HG02840 (cell line): ENCODE measurements around the gene FGFBP1.

Experiments
- ATAC-seq: cut with Tn5 transposase; IDR thresholded peaks from one replicate; pipeline ENCODE4 v1.9.1; 2021; ENCODE audit warnings: mild to moderate bottlenecking, moderate library complexity, moderate number of reproducible peaks; ENCODE audit not compliant: unreplicated experiment, low FRiP score

FGFBP1 gene

DNA sequence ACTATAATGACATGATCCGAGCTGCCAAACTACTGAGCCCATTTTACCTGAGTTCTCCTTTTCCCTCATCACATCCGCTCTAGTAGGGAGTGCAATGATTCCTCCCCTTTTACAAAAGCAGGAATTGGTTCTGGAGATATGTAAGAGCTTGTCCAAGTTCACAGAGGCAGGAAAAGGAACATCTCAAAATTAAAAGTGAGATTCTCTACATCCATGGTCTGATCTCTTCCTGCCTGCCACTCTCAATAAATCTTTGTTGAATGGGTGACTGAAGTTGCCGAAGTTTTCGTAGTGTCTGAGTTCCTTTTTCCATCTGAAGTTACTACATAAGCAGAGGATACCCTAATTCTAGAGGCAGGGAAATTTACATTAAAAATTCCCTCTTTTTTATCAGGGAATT, at the start of gene FGFBP1:
FGFBP1 (minus strand) TSS at position 101 of the 400 bp plus-strand sequence. CDS start 2,108 bp downstream, outside the sequence.
- no peak for ATAC-seq

DNA sequence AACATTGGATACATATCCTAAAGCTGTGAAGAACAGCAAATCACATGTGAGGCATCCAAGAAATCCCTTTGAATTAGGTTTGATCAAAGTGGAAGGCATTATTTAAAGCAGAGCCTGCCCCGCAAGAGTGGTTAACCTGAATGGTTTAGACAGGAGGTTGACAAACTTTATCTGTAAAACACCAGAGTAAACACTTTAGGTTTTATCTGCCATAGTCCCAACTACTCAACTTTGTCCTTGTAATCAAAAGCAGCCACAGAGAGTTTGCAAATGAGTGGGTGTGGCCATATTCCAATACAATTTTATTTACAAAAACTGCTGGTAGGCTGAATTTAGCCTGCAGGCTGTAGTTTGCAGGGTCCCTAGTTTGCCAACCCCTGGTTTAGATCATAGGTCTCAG, 49.7 kb upstream of the FGFBP1 start:
- ATAC-seq: no peak

DNA sequence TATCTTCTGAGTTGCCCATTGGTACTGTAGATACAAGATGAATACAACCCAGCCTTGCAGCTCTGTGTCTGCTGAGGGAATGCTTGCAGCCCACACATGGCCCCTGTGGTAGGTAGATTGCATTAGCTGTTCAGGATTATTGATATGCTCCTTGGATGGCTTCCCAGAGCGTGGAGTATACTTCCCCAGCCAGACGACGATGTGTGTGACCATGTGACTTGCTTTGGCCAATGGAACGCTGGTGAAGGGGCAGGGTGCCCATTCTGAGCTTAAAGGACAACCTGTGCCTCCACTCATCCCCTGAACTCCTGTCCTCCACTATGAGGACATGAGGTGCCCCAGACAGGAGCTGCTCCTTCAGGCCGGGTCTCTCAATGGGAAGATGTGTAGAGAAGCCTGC, 48.4 kb upstream of the FGFBP1 start:
- no peak for ATAC-seq

DNA sequence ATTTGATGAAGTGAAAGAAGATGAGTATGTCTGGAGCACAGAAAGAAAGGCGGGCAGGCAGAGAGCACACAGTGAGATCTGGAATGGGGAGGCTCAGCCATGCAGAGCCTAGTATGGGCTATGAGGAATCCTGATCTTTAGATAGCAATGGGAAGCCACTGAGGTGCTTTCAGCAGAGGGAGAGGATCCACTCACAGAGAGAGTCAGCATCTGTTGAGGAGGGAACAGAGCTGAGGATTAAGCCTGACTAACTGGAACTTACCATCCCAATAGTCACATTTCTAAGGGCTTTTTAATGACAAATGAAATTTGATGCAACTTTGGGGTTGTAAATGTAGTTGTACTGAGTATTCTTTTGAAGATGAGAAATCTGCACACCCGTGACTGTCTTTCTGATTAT, 45.1 kb upstream of the FGFBP1 start:
- ATAC-seq: no peak

DNA sequence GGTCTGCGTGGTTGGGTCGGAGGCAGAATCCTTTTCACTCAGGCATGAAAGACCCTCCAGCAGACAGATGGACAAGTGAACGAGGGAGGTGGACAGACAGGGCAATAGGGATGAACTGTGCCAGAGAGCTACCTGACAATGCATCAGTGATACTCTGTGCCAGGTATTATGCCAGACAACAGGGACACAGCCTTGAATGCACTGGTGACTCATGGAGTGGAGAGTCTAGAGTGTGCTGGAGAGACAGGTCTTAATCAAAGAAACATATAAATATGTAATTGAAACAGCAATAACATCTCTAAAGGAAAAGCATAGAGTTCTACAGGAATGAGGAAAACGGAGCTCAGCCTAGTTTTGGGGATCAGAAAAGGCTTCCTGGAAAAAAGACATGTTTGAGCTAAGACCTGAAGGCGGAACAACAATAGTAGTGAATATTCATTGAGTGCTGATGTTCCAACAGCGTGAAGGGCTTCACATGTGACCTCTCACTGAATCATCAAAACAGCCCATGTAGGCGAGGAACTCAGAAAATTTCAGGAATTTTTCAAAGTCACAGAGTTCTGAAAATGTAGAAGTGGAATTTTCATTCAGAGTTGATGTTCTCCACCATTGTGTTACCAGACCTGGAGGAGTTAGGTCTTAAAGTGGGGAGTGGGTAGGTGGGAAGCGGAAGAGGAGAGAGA, 44.4 kb upstream of the FGFBP1 start:
- no peak for ATAC-seq

DNA sequence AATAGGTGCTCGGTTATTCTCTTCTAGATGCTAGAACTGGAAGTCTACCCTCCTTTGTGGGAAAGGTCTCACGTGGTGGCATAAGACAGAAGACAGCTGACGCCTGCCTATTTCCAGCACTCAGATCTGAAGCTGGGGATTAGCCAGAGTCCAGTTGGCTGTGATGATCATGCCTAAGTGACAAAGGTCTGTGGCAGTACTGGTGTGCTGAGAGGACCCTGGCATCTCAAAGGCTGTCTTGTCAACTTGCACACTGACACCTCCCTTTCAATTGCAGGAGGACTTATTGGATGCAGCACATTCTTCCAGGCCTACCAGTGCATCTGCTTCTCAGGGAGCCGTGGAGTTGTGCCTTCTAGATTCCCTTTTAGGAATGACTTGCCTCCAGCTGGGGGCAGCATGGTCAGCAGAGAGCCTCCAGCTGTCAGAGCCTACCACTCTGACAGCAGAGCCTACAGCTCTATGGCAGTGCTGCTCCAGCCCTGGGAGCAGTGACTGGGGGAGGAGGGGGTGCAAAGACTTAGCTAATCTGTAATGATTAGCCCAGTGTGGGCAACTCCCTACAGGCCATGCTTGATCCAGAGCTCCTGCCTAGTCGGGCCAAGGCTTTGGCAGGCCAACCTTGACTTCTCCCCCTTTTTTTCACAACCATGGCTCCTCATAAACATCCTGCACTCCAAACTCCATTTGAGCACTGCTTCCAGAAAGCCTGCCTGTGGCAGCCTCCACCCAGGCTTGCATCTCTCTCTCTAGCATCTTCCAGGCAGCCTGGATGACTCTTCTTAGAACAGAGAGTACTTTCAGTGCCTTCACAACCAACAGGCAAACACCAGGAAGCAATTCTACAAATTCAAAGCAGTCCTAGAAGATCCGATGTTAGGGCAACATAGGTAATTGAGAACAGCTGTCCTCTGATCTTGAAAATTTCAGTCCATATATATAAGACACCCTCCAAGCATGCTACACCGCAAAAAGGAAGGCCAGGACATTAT, 38.2 kb upstream of the FGFBP1 start:
- no peak for ATAC-seq

DNA sequence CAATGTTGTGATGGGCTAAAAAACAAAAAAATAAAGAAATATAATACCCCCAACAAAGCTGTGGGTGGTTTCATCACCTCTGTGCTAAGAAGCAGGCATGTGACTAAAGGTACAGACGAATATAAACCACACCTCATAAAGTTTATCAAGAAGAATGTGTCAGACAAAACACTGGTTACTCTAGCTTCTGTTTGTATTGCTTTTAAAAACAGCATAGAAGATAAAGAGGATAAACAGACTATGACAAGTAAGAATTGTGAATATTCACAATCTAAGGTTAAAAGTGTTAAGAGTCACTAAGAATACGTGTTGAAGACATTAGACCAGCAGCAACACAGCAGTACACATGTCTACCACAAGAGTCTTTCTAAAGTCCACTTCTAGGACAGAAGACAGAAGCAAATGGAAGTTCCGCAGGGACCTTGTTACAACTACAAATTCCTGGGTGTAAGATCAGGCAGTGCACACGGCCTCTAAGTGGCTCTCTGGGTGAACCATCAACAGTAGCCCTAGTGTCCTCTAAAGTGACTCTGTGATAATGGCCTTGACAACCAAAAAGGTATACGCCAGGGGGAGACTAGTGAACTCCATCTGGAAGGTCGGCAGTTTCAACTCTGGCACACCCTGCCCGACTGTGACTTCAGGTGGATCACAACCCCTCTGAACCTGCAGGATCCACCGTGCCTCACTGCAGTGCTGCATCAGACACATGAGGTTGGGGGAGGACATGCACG, 32.7 kb upstream of the FGFBP1 start:
- ATAC-seq: no peak

DNA sequence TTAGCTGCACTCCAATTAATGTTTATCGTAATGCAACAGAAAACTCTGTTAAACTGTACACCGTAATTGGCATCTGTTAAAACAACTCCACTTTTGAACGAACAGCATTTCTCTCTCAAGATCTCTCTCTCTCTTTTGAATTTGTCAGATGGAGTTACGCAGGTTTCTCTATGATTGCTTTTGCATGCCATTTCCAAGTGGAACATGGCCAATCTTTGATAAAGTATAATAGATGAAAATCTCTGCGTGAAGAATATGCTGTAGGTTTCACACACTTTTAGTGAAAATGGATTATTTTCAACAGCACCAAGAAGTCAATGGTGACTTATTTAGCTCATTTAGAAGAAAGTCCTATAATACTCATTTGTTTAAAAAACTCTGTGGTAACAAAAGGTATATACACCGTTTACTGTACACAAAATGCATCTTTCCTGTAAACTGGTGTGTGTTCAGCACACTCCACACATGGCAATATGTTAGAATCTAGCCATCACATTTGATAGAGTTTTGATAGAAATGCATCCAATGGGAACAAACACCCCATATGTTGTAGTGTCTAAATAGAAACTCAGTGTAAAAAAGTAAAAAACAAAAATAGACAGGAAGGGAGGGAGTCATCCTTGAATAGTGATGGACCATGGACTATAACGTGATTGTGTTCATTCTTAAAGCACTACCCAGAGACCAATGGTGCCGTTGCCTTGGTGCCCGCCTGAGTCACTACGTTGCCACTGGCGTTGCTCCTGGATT, 30.2 kb upstream of the FGFBP1 start:
- no peak for ATAC-seq

DNA sequence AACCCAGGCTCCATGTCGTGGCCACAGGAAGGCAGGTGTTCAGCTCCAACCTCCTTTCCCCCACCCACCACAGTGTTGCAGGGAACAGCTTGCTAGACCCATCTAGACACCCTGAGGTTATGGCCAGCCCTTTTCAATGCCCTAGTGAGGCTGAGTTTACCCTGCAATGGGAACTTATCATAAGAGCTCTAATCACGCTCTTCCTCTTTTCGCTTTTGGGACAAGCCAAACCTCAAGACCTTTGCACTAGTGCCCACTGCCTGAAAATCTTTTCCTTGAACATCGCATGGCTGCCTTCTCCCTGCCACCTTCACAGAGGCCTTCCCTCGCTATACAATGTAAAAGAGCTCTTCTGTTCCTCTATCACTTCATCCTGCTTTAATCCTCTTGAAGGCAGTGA, 26.8 kb upstream of the FGFBP1 start:
- no peak for ATAC-seq

DNA sequence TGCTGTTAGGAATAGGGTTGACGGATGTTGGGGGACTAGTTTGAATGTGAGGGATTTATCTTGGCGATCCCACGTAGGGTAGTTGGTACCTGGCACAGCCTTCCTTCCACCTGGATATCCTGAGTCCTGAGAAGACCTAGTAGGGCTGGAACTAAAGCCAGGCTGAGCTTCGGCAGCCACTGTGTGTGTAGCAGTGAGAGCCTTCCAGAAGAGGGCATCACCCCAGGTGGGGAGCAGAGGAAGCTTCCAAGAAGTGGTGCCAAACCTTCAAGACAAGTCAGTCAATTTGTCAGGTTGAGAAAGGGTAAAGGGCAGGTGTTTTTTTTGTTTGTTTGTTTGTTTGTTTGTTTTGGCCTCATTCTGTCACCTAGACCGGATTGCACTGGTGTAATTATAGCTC, 25.6 kb upstream of the FGFBP1 start:
- ATAC-seq: no peak

DNA sequence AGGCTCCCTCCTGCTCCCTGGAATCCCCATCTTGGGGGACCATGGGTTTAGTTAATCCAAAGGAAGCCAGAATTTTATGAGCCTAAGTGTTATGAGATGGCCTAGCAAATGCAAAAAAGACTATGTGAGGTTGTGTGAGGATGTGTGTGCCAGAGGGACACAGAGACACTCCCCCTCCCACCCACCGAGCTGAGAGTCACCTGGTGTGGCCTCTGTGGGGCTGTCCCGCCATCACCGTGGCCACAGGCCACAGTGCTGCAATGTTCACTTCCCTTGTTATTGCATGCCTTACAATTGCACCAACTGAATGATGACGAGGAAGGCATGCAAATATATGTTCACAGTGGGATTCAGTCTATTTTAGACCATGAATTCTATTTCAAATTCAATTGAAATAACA, 25.0 kb upstream of the FGFBP1 start:
- ATAC-seq: peak; percentile 59

DNA sequence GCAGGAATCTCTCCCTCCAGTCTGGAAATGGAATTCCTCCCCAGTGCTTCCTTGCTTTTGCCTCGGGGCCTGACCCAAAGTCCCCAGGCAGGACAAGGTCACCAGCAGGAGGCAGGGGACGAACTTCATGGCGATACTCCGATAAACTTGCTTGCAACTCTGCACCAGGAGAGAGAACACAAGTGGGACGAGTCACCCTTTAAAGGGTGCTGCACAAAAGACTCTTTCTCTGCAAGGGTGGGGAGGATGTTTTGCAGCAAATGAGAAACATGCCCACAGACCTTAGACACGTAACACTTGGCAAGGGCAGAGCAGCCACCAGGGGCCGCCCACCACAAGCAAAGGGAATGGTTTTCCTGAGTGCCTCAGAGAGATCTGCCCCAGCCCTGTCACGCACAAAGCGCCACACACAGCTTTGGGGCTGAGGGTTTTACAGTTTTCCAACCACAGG, 24.5 kb upstream of the FGFBP1 start, which contains the start of gene FGFBP2:
FGFBP2 (minus strand) TSS at position 175 of the 451 bp plus-strand sequence; CDS start at position 129, 46 bp downstream.
- no peak for ATAC-seq

DNA sequence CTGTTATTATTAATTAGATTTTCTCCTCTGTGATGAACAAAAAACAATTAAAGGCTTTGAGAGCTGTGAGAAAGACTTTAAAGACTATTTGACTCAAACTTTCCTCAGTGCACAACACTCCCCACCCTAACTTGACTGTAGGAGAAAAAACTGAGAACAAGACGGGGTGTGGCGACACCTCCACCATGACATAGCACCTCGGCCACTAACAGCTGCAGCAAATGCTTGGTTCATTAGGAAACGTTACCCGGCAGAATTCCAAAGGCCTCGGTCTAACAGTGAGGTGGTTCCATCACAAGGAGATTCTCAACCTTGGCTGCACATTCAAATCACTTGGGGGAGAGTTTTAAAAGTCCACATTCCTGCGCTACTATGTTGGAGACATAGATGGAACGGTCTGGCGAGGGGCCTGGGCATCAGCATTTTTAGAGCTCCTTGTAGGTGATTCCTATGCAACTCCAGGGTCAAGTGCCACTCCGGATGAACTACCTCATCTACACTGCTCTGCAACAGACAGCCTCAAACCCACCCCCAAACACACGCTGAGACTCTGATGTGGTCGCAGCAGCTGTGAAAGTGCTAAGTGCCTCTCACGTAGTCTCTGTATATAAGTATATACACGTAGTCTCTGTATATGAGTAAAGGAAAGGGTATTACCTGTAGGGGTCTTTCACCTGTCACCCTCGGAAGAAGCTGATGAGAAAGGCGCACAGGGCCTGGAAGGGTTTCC, 23.4 kb upstream of the FGFBP1 start:
- no peak for ATAC-seq

DNA sequence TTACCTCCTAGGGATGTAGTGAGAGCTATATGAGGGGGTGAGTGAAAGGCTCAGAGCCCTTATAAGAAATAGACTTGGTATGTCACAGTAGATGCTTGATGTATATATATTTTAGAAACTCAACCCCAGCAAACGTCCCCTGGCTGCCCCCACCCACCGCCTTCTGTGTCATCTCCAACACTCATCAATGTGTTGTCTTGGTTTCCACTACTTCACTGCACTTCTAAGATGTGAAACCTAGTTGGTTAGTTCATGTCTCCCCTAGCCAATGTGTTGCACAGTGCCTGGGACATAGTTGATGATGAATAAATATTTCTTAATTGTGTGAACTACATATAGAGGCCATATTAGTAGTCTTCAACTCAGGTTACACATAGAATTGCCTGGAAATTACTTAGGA, 20.0 kb upstream of the FGFBP1 start:
- ATAC-seq: no peak

DNA sequence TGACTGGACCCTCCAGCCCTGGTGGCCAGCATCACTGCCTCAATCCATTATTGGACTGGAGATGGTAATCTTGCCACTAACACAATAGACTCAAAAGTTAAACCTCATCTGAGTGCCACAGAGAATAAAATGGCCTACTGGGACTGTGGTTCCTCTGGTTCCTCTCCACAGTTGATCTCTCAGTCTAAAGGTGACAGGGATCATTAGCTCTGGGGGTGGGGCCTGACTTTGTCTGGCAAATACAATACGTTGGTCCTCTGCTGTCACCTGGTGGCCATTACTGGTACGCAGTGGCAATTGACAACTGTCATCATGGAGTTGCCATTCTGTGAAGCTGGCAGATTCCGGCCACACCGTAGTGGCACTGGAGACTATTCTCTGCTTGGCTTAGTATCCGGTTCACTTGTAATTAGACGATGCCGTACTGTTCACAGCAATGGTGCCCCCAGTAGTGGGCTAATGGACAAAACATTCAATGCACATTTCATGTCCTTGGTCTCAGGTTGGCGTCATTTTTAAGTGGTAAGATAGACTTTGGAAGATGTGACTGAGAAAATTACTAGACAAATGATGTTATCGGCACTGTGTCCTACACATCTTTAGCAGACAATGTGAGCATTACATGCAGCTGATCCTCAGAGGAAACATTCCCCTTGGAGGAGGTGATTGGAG, 17.8 kb upstream of the FGFBP1 start:
- peak; percentile 87 for ATAC-seq

DNA sequence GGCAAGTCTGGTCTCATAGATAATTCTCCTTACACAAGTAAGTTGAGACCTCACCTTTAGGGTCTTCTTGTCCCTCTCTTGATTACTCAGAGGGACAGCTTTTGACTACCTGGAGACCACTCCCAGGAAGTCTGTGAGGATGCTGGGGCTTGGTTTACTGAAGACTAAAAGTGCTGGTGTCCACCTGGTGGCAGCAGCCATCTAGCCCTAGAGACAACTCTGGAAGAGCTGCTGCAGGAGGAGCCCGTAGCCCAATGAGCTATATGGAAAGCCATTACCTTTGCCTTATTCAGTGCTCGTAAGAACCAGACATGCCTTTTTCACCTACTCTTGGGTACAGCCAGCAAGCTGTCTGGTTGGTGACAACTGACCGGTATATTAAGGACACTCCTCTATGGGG, 17.1 kb upstream of the FGFBP1 start:
- ATAC-seq: no peak

DNA sequence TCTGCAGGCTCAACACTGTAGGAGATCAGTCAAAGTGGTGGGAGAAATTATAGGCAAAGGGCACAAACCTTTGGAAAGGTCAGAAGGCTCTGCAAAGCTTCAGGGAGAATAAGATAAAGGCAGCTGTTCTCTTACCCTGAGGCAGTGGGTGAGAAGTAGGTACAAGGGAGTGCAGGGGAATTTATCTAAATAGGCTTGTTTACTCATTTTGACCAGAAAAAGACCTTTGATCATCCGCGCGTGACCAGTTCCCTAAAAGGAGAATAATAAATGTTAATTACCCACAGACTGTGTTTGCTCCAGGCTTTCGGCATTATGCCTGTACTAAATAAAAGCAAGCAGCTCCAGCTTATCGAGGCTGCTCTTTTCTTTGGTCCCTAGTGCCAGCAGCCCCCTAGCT, 15.1 kb upstream of the FGFBP1 start:
- ATAC-seq: no peak

DNA sequence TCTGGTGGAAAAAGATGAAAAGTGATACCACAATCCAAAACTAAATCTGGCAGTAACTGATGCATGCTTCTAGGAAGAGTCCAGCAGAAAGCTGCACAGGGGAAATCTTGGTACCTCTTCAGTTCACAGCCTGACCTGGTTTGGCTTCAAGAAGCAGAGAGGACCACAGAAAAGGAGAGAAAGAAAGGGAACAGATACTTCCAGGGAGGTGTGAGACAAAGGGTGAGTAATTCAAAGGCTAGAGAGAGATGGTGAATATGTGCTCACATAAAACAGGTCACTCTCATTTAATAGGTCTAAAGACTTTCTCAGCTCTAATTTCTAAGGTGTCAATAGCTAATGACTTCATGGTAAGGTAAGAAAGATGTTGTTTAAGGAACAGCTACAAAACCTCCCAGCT, 13.2 kb upstream of the FGFBP1 start:
- no peak for ATAC-seq

DNA sequence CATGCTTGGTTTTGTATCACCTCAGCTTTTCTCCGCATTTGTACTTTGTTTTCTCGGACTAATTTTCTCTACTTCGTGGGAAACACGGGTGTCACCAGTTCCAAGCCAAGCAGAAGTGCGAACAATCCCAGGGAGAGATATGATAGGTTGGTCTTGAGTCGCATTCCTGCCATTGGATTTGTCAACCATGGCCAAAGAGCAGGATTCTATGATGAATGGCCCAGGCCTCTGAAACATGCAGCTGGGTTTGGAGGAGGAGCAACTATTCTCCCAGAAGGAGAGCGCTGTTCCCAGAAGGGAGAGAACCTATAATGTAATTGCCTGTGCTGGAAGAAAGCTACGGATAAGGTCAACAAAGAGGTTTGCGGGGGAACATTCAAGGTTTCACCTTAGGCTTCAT, 10.3 kb upstream of the FGFBP1 start:
- ATAC-seq: no peak
